AG08396 (cell line): ENCODE measurements around the gene GALNT1.

ENCODE experiments used
- DNase-seq: peaks from one replicate; pipeline ENCODE4 v3.0.0; 2012; ENCODE audit warnings: low spot score, mixed read lengths

GALNT1 gene

GRCh38 chr18:35618696-35619095 is 37.2 kb downstream of the GALNT1 start:
- no peak for DNase-seq

- DNase-seq, result no peak
These were observed 37.9 kb downstream of the GALNT1 start for GRCh38 chr18:35619464-35619863.

GRCh38 chr18:35619941-35620340 is 38.4 kb downstream of the GALNT1 start:
- no peak for DNase-seq

- no peak for DNase-seq
These were observed 39.2 kb downstream of the GALNT1 start for GRCh38 chr18:35620765-35621164.

- DNase-seq, result no peak
These were observed 41.7 kb downstream of the GALNT1 start for GRCh38 chr18:35623255-35623654.

GRCh38 chr18:35624146-35624545 is 42.6 kb downstream of the GALNT1 start:
- no peak for DNase-seq

GRCh38 chr18:35625232-35625631 is 43.7 kb downstream of the GALNT1 start:
- DNase-seq, result no peak

- DNase-seq, result no peak
These were observed 52.2 kb downstream of the GALNT1 start for GRCh38 chr18:35633761-35634160.

- no peak for DNase-seq
These were observed 52.8 kb downstream of the GALNT1 start for GRCh38 chr18:35634323-35634722.

GRCh38 chr18:35635170-35635569 is 53.6 kb downstream of the GALNT1 start:
- DNase-seq, result peak; percentile 25

GRCh38 chr18:35637227-35637626 is 55.7 kb downstream of the GALNT1 start:
- DNase-seq, result no peak

GRCh38 chr18:35639296-35639695 is 57.8 kb downstream of the GALNT1 start:
- DNase-seq, result no peak

- no peak for DNase-seq
These were observed 59.9 kb downstream of the GALNT1 start for GRCh38 chr18:35641467-35641866.

GRCh38 chr18:35641916-35642315 is 60.4 kb downstream of the GALNT1 start:
- no peak for DNase-seq

GRCh38 chr18:35642802-35643201 is 61.3 kb downstream of the GALNT1 start:
- no peak for DNase-seq

- no peak for DNase-seq
These were observed 64.9 kb downstream of the GALNT1 start for GRCh38 chr18:35646449-35646848.

GRCh38 chr18:35653392-35654135 is 72.0 kb downstream of the GALNT1 start:
- DNase-seq, result no peak

GRCh38 chr18:35658112-35658511 is 76.6 kb downstream of the GALNT1 start:
- DNase-seq, result no peak

- DNase-seq, result no peak
These were observed 80.1 kb downstream of the GALNT1 start for GRCh38 chr18:35661483-35662146.

- no peak for DNase-seq
These were observed 80.9 kb downstream of the GALNT1 start for GRCh38 chr18:35662293-35663062.

- DNase-seq, result peak; percentile 9
These were observed 90.5 kb downstream of the GALNT1 start for GRCh38 chr18:35671966-35672603.

GRCh38 chr18:35672897-35673296 is 91.4 kb downstream of the GALNT1 start:
- DNase-seq, result no peak
